Stimulated activated CD8-positive, alpha-beta memory T cell treated with anti-CD3 and anti-CD28 coated beads, Interleukin-2, amount 100 ng/mL, for 1 hour (primary cell): ENCODE data around the gene SHISA7.
"Not testable (repeated sequence)": the region's sequence is repeated elsewhere in the genome, so short reads cannot be mapped to it uniquely, and the experiment has no call there.

Experiments
- DNase-seq, 2 donors: peaks; one replicate each; pipeline ENCODE4 v3.0.0-alpha.2; 2020; ENCODE audit warnings: low read depth in 2 of 2

The SHISA7 gene

GRCh38 chr19:55418185-55418584 lies 24.9 kb downstream of the SHISA7 start:
- DNase-seq: peak in 1 of 2 donors; percentile 20

GRCh38 chr19:55410168-55410567 lies 32.9 kb downstream of the SHISA7 start:
- DNase-seq: no peak

- DNase-seq: not testable (repeated sequence)
These were observed 33.9 kb downstream of the SHISA7 start for GRCh38 chr19:55409179-55409578.

- no peak for DNase-seq
These were observed 34.6 kb downstream of the SHISA7 start for GRCh38 chr19:55408533-55408872.

GRCh38 chr19:55407800-55408532 lies 35.1 kb downstream of the SHISA7 start:
- DNase-seq: peak; percentile 90 to 93

GRCh38 chr19:55407550-55407799 lies 35.6 kb downstream of the SHISA7 start, which contains the start of gene UBE2S:
UBE2S (minus strand) TSS chr19:55407788; CDS start chr19:55407589, 199 bp downstream.
- DNase-seq: not testable (repeated sequence)

GRCh38 chr19:55406826-55407549 lies 36.1 kb downstream of the SHISA7 start:
- no peak for DNase-seq

- DNase-seq: no peak
These were observed 36.8 kb downstream of the SHISA7 start for GRCh38 chr19:55406091-55406825.

- DNase-seq: no peak
These were observed 37.5 kb downstream of the SHISA7 start for GRCh38 chr19:55405638-55406037.

GRCh38 chr19:55402509-55402908 lies 40.6 kb downstream of the SHISA7 start:
- DNase-seq: no peak

- not testable (repeated sequence) for DNase-seq
These were observed 41.7 kb downstream of the SHISA7 start for GRCh38 chr19:55401390-55401789.

- DNase-seq: no peak
These were observed 42.6 kb downstream of the SHISA7 start for GRCh38 chr19:55400281-55401087.

GRCh38 chr19:55398200-55398925 lies 44.7 kb downstream of the SHISA7 start:
- DNase-seq: no peak

- no peak for DNase-seq
These were observed 50.0 kb downstream of the SHISA7 start for GRCh38 chr19:55392820-55393761.

GRCh38 chr19:55391702-55392615 lies 51.1 kb downstream of the SHISA7 start:
- no peak for DNase-seq

GRCh38 chr19:55391191-55391670 lies 51.9 kb downstream of the SHISA7 start:
- no peak for DNase-seq

- DNase-seq: no peak
These were observed 52.6 kb downstream of the SHISA7 start for GRCh38 chr19:55390461-55390880.

- DNase-seq: no peak
These were observed 53.4 kb downstream of the SHISA7 start for GRCh38 chr19:55389386-55390317.
